NCI-H2196 treated with DMSO at 0.1 percent for 48 hours (cell line): ENCODE data around the gene NOC2L.
"Not testable (repeated sequence)": the region's sequence is repeated elsewhere in the genome, so short reads cannot be mapped to it uniquely, and the experiment has no call there.

Experiments
- DNase-seq: peaks from one replicate; lab custom pipeline; 2025; ENCODE audit not compliant: unreplicated experiment; lab: John Stamatoyannopoulos, UW

NOC2L gene

DNA sequence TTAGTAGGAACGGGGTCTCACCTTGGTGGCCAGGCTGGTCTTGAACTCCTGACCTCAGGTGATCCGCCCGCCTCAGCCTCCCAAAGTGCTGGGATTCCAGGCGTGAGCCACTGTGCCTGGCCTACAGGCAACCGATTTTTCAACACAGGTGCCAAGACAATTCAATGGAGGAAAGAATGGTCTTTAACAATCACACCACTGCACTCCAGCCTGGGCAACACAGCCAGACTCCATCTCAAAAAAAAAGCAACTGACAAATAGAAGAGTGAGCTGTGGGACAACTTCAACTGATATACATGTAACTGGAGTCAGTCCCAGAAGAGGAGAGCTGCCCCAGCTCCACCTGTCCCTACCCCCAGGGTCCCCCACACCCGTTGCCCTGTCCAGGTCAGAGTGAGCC is 35.5 kb upstream of the NOC2L start:
- DNase-seq, result not testable (repeated sequence)

DNA sequence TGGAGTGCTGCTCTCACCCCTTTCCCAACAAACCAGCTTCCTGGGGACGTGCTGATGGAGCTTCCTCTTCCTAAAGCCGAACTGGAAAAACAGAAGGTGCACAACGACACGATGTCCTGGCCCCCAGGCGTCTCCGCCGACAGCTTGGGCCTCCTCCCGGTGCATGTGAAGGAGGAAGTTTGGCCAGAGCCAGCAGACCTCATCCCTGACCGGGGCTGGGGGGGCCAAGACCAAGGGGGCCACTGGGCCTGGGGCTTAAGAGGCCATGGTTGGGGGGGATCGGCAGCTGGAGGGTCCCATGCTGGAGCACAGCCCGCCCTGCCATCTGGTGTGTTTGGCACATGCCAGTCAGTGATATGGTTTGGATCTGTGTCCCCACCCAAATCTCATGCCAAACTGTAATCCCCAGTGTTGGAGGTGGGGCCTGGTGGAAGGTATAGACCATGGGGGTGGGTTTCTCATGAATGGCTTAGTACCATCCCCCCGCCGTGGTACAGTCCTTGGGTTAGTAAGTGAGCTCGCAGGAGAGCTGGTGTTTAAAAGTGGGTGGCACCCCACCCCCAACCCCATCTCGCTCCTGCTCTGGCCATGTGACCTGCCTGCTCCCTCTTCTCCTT is 34.4 kb upstream of the NOC2L start:
- no peak for DNase-seq

DNA sequence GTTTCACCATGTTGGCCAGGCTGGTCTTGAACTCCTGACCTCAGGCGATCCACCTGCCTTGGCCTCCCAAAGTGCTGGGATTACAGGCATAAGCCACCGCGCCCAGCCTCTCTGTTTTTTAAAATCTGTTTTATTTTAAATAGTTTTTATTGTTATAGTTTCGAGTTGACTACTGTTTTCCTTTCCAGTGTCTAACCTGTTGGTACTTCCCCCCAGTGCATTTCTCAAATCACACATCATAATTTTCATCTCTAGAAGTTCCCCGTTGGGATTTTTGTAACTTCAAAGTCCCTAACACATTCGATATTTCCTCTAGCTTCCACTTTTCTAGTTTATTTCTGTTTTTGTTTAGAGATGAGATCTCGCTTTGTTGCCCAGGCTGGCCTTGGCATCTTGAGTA is 33.3 kb upstream of the NOC2L start:
- DNase-seq, result no peak

DNA sequence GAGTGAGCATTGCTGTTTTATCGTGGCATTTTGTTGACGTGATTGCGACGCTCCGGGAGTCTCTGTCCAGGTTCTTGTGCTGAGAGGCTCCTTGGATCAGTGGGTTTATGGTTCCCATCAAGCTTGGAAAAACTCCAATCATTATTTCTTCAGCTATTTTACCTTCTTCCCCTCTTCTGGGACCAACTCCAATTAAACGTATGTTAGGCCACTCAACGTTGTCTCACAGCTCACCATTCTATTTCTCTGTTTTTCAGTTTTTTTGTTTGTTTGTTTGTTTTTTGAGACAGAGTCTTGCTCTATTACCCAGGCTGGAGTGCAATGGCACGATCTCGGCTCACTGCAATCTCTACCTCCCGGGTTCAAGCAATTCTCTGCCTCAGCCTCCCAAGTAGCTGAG is 32.8 kb upstream of the NOC2L start:
- DNase-seq, result no peak

DNA sequence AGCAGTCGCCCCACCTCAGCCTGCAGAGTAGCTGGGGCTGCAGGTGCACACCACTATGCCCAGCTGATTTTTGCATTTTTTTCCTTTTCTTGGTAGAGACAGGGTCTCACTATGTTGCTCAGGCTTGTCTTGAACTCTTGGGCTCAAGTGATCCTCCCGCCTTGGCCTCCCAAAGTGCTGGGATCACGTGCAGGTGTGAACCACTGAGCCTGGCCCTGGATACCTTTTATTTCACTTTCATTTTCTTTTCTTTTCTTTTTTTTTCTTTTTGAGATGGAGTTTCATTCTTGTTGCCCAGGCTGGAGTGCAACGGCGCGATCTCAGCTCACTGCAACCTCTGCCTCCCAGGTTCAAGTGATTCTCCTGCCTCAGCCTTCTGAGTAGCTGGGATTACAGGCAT is 32.2 kb upstream of the NOC2L start:
- not testable (repeated sequence) for DNase-seq

DNA sequence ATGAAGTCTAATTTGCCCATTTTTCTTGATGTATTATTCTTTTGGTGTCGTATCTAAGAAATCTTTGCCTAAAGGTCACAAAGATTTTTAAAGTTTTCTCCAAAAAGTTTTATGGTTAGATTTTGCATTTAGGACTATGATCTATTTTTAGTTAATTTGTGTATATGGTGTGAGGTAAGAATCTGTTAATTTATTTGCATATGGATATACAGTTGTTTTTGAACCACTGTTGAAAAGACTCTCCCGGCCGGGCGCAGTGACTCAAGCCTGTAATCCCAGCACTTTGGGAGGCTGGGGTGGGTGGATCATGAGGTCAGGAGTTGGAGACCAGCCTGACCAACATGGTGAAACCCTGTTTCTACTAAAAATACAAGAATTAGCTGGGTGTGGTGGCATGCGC is 29.0 kb upstream of the NOC2L start:
- not testable (repeated sequence) for DNase-seq

DNA sequence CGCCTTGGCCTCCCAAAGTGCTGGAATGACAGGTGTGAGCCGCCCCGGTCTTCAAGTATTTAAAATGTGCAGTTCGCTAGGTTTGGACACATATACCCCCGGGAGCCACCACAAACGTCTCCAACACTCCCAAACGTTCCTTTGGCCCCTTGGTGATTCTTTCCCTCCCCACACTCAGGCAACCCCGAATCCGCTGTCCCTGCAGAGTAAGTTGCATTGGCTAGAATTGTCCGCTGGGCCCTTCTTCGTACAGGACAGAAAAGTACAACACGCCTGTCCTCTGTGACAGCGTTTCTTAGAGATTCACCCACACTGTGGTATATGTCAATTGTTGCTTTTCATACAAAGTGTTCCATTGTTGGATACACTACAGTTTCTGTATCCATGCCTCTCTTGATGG is 26.1 kb upstream of the NOC2L start:
- no peak for DNase-seq

DNA sequence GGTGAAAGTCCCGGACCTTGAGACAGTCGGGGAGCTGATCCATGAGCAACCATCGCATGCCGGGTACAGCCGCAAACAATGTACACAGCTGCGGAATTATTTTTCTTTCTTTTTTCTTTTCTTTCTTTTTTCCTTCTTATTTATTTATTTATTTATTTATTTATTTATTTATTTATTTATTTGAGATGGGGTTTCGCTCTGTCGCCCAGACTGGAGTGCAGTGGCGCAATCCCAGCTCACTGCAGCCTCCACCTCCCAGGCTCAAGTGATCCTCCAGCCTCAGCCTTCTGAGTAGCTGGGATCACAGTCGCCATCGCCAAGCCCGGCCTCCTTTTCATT is 25.4 kb upstream of the NOC2L start:
- no peak for DNase-seq

DNA sequence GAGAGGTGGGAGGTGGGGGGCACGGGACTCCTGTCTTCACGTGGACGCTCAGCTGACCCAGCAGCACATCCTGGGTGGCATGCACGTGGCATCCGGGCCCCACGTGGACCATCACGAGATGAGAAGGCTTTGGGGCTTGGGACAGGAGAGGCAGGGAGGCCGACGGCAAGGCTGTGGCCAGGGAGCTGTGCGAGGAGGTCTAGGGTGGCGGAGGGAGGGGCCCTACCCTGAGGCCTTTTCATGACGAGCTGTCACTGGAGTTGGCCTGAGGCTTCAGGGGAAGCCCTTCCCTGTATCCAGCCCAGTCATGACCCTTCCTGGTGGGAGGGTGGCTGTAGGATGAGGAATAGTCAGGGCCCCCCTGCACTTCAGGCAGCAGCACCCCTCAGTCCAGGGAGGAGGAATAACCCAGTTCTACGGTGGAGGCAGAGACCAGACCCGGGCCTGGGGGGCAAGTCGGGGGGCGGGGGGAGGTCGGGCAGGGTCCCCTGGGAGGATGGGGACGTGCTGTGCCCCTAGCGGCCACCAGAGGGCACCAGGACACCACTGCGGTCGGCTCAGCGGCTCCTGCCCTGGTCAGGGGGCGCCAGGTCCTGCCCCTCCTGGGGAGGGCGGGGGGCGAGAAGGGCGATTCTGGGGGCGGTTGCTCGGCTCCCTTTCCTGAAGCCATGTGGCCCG is 24.9 kb upstream of the NOC2L start:
- no peak for DNase-seq

DNA sequence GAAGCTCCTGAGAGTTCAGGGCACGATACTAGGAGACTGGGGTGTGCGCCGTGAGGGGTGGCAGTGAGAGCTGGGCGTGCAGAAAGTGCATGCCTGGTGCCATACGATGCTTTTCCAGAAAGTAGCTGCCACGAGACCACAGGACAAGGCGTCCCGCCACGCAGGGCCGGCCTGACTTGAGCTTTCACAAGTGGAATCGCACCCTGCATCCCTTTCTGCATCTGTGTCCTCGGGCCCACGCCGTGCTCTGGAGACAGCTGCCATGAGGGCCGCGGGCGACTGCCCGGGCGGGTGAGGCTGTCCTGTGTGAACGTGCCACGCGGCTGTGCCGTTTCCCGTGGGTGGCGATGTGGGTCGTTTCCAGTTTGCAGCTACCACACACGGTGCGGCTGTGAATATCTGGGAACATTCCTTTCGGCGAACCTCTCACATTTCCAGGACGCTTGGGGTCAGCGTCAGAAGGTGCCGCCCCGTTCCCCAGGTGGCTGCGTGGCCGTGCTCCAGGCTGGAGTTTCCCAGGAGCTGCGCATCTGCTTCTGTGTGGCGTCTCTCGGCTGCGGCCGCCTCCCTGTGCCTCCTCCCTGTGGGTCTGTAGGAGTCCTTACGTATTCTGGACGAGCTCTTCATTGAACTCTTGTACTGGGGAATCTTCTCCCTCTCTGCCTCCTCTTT is 23.8 kb upstream of the NOC2L start:
- no peak for DNase-seq

DNA sequence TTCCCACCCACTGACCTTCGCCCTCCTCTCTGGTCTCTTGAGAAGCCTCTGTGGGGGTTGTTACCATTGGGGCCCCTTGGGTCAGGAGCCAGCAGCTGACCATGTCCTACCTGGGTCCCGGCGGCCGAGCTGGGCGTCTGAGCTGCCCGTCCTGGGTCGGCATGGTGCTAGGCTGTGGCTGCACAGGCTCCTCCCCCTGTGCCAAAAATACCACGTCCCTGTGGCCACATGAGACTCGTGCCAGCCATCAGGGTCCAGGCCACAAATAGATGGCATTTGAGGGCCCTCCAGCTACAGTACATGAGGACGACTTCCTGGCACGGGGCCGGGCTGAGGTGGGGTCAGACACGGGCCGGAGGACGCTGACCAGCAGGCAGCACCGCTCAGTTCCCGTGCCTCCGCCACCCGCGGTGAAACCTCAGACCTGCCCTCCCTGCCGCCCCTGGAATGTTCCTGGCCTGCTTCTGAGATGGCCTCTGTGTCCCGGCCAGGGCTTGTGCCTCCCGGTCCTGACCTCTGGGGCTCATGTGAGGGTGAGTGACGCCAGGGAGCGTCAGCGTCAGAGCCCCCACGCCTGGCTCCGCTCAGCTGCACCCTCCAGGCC is 23.0 kb upstream of the NOC2L start, which contains the start of gene PERM1:
PERM1 (minus strand) TSS at position 139 of the 604 bp plus-strand sequence. CDS start 1,064 bp downstream, outside the sequence.
- DNase-seq, result no peak

DNA sequence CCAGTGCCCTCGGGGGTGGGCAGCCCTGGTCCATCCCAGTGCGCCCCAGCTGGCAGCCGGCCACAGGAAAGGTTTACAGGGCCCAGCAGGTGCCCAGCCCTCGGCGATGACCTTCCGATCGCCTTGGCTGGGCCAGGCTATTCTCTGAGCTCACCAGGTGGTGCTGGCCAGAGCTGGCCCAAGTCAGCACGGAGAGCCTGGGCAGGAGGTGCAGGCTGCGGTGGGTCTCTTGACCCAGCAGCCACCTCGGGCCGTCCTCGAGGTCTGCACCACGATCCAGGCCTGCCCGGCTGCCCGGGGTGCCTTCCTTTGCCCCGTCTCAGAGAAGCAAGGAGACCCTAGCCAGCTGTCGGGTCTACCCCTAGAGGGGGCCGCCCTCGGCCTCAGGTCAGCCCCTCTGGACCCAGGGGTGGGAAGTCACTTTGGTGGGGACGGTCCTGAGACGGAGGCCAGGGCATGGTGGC is 22.5 kb upstream of the NOC2L start:
- DNase-seq, result no peak

DNA sequence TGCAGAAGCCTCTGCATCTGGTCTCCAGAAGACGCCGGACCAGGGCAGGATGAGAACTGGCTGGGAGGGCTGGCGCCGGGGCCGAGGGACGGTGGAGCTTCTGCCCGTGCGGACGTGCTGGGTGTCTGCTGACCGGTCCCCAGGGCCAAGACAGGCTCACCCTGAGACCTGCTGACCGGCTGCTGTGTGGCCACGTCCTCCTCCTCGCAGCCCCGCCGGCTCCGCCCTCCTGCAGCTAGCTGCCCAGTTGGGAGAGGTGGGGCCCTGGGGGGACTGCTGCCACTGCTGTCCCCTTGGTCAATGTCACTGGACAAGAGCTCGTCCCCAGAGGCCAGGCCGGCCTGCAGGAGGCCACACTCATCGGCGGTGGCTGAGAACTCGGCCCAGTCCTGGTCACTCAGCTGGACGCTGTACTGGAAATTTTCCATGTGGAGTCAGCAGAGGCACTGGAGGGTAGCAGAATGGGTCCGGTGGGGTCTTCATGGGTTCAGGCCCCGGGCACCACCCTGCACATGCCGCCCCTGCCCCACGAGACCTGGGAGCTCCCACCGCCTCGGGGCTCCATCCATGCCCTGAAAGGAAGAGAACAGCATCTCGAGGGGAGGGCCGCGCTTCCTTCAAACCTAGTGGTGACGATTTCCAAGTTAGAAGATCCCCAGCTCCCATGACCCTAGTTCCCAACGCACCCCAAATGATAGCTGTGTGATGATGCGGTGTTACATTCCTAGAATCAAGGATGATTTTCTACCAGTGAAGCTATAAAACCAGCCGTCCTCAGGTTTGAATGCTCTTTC is 21.7 kb upstream of the NOC2L start:
- no peak for DNase-seq

DNA sequence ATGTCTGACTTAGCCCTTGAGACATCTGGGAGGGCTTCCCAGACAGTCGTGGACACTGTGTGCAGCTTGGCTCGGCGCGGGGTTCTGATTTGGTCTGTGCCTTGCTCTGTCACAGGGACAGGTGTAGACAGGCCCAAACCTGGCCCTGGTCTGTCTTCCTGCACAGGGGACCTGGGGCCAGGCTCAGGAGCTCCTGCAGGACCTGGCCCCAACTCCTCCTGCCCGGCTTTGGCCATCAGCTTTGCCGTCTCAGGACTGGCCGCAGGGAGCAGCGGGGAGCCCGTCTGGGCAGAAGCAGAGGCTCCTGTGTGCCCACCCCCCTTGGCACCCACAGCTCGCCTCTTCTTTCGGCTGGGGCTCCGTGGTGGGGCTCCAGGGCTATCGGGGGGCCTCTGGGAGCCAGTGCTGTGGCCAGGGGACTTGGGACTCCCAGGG is 21.1 kb upstream of the NOC2L start:
- DNase-seq, result no peak

DNA sequence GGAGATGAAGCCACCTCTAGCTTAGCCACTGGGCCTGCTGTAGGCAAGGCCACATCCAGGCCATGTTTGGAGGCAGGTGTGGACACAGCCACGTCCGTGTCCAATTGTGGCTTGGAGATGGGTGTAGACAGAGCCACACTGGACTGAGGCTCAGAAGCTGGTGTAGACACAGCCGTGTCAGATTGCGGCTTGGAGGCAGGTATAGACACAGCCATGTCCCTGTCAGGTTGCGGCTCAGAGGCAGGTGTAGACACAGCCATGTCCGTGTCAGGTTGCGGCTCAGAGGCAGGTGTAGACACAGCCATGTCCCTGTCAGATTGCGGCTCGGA is 20.7 kb upstream of the NOC2L start:
- DNase-seq, result no peak

DNA sequence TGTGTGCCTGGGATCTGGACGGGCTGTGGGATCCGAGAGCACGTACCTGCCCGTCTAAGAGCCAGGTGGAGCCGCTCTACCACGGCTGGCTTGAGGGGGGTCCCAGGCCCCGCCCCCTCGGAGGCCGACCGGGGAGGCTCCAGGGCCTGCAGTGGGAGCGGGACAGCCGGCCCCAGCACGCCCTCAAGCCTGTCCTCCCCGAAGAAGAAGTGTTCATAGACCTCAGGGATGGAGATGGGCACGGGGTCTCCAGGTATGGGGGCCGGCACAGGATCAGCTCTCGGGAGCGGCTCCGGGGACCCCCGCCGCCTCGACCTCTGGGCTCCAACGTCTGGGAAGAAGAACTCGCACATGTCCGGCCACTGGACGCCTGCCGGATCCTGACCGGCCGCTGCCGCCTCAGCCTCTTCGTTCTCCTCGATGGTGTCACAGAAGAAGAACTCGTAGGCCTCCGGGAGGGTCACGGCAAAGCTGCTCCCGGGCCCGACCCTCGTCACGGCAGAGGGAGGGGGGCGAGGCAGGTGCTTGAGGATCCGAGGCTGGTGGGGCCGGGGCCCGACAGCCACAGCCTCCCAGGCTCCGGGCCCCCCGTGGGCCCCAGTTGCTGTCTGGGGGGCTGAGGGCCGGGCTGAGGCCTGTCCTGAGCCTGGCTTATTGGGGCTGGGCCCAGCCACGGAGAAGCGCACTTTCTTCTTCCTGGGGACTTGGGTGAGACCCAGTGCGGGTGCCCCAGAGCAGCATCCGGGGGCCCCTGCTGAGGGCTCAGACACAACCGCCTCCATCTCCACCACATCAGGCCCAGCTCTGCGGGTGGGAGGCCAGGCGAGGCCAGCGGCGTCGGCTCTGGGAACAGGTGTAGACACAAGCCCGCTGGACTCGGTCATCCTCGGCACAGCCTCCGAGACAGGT is 20.0 kb upstream of the NOC2L start:
- DNase-seq, result no peak

DNA sequence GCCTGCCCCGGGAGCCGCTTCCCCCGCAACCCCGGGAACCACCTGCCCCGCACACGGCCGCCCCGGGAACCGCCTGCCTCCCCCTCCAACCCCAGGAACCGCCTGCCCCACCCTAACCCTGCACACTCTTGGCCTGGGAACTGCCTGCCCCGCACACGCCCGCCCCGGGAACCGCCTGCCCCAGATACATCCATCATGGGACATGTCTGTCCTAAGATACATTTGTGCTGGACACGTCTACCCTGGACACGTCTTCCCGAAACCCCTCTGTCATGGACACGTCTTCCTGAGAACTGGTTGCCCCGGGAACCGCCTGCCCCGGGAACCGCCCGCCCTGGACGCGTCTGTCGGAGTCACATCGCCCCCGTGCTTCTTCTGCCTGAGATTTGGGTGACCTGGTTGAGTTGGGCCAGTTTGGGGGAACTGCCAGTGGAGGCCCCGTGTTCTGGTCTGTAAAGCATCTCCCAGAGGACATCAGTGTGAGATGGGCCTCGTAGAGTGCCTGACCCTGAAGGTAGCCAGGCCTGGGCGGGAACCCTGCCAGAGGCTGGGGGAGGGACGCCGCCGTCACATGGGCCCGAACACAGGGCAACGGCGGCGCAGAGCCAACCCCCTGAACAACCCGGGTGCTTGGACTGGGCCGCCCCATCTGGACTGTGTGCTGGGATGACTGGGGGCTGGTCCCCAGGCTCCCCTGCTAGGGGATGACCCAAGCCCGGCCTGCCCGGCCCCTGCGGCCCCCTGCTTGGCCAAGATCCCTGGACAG is 19.2 kb upstream of the NOC2L start:
- DNase-seq, result no peak

DNA sequence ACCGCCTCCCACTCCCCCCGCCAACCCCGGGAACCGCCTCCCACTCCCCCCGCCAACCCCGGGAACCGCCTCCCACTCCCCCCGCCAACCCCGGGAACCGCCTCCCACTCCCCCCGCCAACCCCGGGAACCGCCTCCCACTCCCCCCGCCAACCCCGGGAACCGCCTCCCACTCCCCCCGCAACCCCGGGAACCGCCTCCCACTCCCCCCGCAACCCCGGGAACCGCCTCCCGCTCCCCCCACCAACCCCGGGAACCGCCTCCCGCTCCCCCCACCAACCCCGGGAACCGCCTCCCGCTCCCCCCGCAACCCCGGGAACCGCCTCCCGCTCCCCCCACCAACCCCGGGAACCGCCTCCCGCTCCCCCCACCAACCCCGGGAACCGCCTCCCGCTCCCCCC is 17.7 kb upstream of the NOC2L start:
- DNase-seq, result not testable (repeated sequence)

DNA sequence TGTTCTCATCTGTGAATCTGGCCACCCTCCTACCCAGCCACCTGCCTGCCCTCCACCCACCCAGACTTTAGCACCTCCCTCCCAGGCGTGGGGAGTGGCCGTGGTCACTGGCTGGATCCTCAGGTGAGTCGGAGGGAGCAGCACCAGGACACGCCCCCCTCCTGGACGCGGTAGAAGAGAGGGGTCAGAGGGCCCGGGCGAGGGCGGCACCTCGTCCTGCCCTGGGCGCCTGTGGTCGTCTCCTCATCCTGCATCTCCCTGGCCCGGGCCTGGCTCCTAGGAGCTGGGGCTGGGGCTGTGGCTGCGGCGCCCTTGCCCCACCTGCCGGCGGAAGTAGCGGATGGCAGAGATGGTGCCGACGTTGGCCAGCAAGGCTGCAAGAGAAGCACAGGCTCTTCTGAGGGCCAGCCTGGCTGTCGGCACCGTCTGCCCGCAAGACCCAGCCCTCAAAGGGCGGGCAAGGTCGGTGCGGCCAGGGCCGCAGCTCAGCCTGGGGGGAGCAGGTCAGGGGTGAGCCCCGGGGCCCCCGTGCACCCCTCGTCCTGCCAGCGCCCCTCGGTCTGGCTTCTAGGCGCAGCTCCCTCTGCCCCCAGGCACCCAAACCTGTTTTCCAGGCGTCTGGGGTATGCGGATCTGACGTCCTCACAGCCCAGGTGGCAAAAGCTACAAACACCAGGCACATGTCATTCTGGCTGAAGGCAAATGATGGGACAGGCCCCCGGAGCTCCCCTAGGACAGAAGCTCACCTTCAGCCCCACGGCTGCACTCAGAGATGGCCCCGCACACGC is 17.0 kb upstream of the NOC2L start:
- DNase-seq, result peak; percentile 70
